Measurements from ENCODE around the gene ZSCAN25.
"Not testable (repeated sequence)": the region's sequence is repeated elsewhere in the genome, so short reads cannot be mapped to it uniquely, and the experiment has no call there.

The ZSCAN25 gene

GRCh38 chr7:99616359-99617191, at the start of gene ZSCAN25:
Gene ZSCAN25 (plus strand): TSS chr7:99616946. CDS start chr7:99619607, 2,661 bp downstream.
- peak; percentile 97 for DNase-seq (ENCODE audit: low spot score)

GRCh38 chr7:99568770-99569169, 48.0 kb upstream of the ZSCAN25 start:
- DNase-seq (ENCODE audit: low spot score), result not testable (repeated sequence)

GRCh38 chr7:99571768-99572167, 45.0 kb upstream of the ZSCAN25 start:
- DNase-seq (ENCODE audit: low spot score), result no peak

GRCh38 chr7:99573257-99573656, 43.5 kb upstream of the ZSCAN25 start:
- no peak for DNase-seq (ENCODE audit: low spot score)

GRCh38 chr7:99576251-99576650, 40.5 kb upstream of the ZSCAN25 start:
- no peak for DNase-seq (ENCODE audit: low spot score)

- DNase-seq (ENCODE audit: low spot score), result no peak
Measured at GRCh38 chr7:99579281-99579955, 37.3 kb upstream of the ZSCAN25 start.

GRCh38 chr7:99579956-99580777, 36.6 kb upstream of the ZSCAN25 start:
- peak; percentile 57 for DNase-seq (ENCODE audit: low spot score)

- DNase-seq (ENCODE audit: low spot score), result not testable (repeated sequence)
Measured at GRCh38 chr7:99580778-99581332, 35.9 kb upstream of the ZSCAN25 start.

- no peak for DNase-seq (ENCODE audit: low spot score)
Measured at GRCh38 chr7:99588868-99589267, 27.9 kb upstream of the ZSCAN25 start.

- DNase-seq (ENCODE audit: low spot score), result no peak
Measured at GRCh38 chr7:99594948-99595745, 21.6 kb upstream of the ZSCAN25 start.

- DNase-seq (ENCODE audit: low spot score), result no peak
Measured at GRCh38 chr7:99596408-99596955, 20.3 kb upstream of the ZSCAN25 start.

- no peak for DNase-seq (ENCODE audit: low spot score)
Measured at GRCh38 chr7:99597762-99598501, 18.8 kb upstream of the ZSCAN25 start, which contains the start of gene TMEM225B. Gene TMEM225B (plus strand): TSS chr7:99598267. CDS start chr7:99604389, 6,122 bp downstream.

GRCh38 chr7:99599836-99600235, 16.9 kb upstream of the ZSCAN25 start:
- DNase-seq (ENCODE audit: low spot score), result no peak

GRCh38 chr7:99601656-99602310, 15.0 kb upstream of the ZSCAN25 start:
- DNase-seq (ENCODE audit: low spot score), result no peak

GRCh38 chr7:99605527-99605926, 11.2 kb upstream of the ZSCAN25 start:
- no peak for DNase-seq (ENCODE audit: low spot score)

- DNase-seq (ENCODE audit: low spot score), result no peak
Measured at GRCh38 chr7:99606531-99606930, 10.2 kb upstream of the ZSCAN25 start.

- no peak for DNase-seq (ENCODE audit: low spot score)
Measured at GRCh38 chr7:99607548-99607947, 9.2 kb upstream of the ZSCAN25 start.

- DNase-seq (ENCODE audit: low spot score), result no peak
Measured at GRCh38 chr7:99614495-99614894, 2.3 kb upstream of the ZSCAN25 start.

- DNase-seq (ENCODE audit: low spot score), result no peak
Measured at GRCh38 chr7:99615989-99616358, 772 bp upstream of the ZSCAN25 start.

Measured in AG20443 (cell line).